ENCODE data around the gene NTSR2. TPM values are rescaled to one million over a fixed set of nuclear protein-coding genes. Genes with fewer than 3 reads are reported as not detected.
A peak's percentile ranks its signal among the peaks of the same experiment; 100 is the strongest.

NTSR2 gene
- total RNA-seq, 1 experiment from 2014 or later: not detected

DNA sequence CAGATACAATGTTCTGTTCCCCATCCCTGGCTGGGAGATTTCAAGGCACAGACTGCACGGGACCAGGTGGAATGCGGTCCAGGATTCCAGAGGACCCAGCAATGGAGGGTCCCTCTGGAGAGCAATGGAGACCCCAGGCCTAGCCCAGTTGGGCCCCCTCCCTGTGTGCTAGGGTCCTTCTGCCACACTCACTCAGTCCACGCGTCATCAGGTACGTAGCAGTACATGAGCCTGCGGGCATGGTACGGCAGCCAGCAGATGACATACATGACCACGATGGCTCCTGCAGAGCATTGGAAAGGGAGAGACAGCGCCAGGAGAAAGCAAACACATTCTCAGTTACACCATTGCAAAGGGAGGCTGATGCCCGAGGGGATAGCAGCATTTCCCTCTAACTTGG lies 10.1 kb downstream of the NTSR2 start:
- no peaks in the 10 kb centered on the region for H3K9me2 ChIP-seq (replicated peaks; ENCODE audit: low read length)
- H3K36me3 ChIP-seq (ENCODE audit: low read depth, low read length): no peaks in the 10 kb centered on the region
- H3K9me3 ChIP-seq (ENCODE audit: low read length): no peaks in the 10 kb centered on the region
- no peaks in the 10 kb centered on the region for H4K20me1 ChIP-seq (ENCODE audit: low read length)
- H3K4me3 ChIP-seq (ENCODE audit: low read length): no peak overlapping the region
- intact Hi-C loops (cut with micrococcal nuclease): no loop called here
- ChIA-PET POLR2A (ENCODE audit: unreplicated experiment) (no interaction called here), CTCF (no interaction called here)
- H3K27ac ChIP-seq (ENCODE audit: low read length): no peak overlapping the region
- H3F3A ChIP-seq (ENCODE audit: low read length, unreplicated experiment): no peaks in the 10 kb centered on the region
- no peak overlapping the region for H2AFZ ChIP-seq (ENCODE audit: low read length)
- no peak for TF ChIP-seq CTCF (conservative IDR thresholded peaks at IDR 0.05; ENCODE audit: low read depth, low read length)
- no peak for TF ChIP-seq EZH2phosphoT487 (IDR thresholded peaks at IDR 0.05; ENCODE audit: borderline replicate concordance, low read length)
- no peak for TF ChIP-seq EZH2 (IDR thresholded peaks at IDR 0.05; ENCODE audit: low read length, unreplicated experiment)
- BruUV-seq (replicated peaks): no TSS peak
- H3K9ac ChIP-seq (ENCODE audit: low read length): no peak overlapping the region
- no peaks in the 10 kb centered on the region for H3K27me3 ChIP-seq (ENCODE audit: low read length)
- peaks cover 51% of the 10 kb centered on the region for H3K4me1 ChIP-seq (ENCODE audit: insufficient read depth, low read length)
- ATAC-seq: no peak
- no peaks in the 10 kb centered on the region for H3K79me2 ChIP-seq (ENCODE audit: low read length)
- DNase-seq: no peak
- no peak overlapping the region for H3K4me2 ChIP-seq (ENCODE audit: low read length)

GRCh38 chr2:11659115-11659475 lies 10.9 kb downstream of the NTSR2 start:
- DNase-seq: peak; percentile 29
- no peaks in the 10 kb centered on the region for H3K79me2 ChIP-seq (ENCODE audit: low read length)
- ATAC-seq: no peak
- TF ChIP-seq EZH2phosphoT487 (IDR thresholded peaks at IDR 0.05; ENCODE audit: borderline replicate concordance, low read length): no peak
- TF ChIP-seq EZH2 (IDR thresholded peaks at IDR 0.05; ENCODE audit: low read length, unreplicated experiment): no peak
- no peak for TF ChIP-seq CTCF (conservative IDR thresholded peaks at IDR 0.05; ENCODE audit: low read depth, low read length)
- peaks cover 44% of the 10 kb centered on the region for H3K4me1 ChIP-seq (ENCODE audit: insufficient read depth, low read length)
- intact Hi-C loops (cut with micrococcal nuclease): no loop called here
- no peak overlapping the region for H3K27ac ChIP-seq (ENCODE audit: low read length)
- H4K20me1 ChIP-seq (ENCODE audit: low read length): no peaks in the 10 kb centered on the region
- no peak overlapping the region for H2AFZ ChIP-seq (ENCODE audit: low read length)
- no TSS peak for BruUV-seq (replicated peaks)
- H3F3A ChIP-seq (ENCODE audit: low read length, unreplicated experiment): no peaks in the 10 kb centered on the region
- H3K4me3 ChIP-seq (ENCODE audit: low read length): no peak overlapping the region
- no peaks in the 10 kb centered on the region for H3K36me3 ChIP-seq (ENCODE audit: low read depth, low read length)
- H3K9me2 ChIP-seq (replicated peaks; ENCODE audit: low read length): no peaks in the 10 kb centered on the region
- ChIA-PET POLR2A (ENCODE audit: unreplicated experiment) (no interaction called here), CTCF (no interaction called here)
- H3K27me3 ChIP-seq (ENCODE audit: low read length): no peaks in the 10 kb centered on the region
- H3K9ac ChIP-seq (ENCODE audit: low read length): no peak overlapping the region
- H3K9me3 ChIP-seq (ENCODE audit: low read length): no peaks in the 10 kb centered on the region
- no peak overlapping the region for H3K4me2 ChIP-seq (ENCODE audit: low read length)

DNA sequence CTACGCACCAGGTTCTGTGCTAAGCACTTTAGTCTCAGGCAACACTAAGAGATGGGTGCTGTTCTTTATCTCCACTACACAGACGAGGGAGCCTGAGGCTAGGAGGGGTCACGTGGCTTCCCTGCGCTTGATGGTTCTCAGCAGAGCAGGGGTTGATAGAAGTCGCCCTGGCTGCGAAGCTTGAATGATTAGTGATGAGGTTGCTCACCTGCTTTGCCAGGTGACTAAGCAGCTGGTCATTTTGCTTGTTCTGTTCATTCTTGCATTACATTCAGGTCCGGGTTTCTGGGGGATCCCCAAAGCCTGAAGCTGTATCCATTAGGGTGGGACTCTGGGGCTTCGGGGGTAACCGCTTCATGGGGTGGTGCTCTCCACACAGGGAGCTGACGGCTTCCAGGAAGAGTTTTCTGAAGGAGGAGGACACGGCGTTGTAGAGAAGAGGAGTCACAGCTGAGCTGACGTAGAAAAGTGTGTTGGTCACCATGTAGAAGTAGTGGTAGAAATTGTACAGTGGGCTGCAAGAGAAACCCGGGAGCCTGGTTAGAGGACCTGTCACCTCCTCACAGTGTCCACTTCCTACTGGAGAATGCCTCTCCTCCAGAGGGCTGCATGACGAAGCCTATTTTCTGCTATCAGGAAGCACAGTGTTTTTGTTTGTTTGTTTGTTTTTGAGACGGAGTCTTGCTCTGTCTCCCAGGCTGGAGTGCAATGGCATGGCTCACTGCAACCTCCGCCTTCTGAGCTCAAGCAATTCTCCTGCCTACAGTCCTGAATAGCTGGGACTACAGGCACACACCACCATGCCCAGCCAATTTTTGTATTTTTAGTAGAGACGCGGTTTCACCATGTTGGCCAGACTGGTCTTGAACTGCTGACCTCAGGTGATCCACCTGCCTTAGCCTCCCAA lies 11.5 kb downstream of the NTSR2 start:
- ATAC-seq (peak; percentile 49), DNase-seq (peak; percentile 85)
- Histone ChIP-seq H4K20me1 (ENCODE audit: low read length) (no peaks in the 10 kb centered on the region), H3K9ac (ENCODE audit: low read length) (no peak overlapping the region), H3K4me1 (ENCODE audit: insufficient read depth, low read length) (peaks cover 37% of the 10 kb centered on the region), H3K36me3 (ENCODE audit: low read depth, low read length) (no peaks in the 10 kb centered on the region), H3K4me2 (ENCODE audit: low read length) (0 out of 2 replicates have a peak overlapping the region, but pooled peaks have one; percentile 30), H3F3A (ENCODE audit: low read length, unreplicated experiment) (no peaks in the 10 kb centered on the region), H2AFZ (ENCODE audit: low read length) (no peak overlapping the region), H3K27me3 (ENCODE audit: low read length) (no peaks in the 10 kb centered on the region), H3K9me2 (replicated peaks; ENCODE audit: low read length) (no peaks in the 10 kb centered on the region), H3K79me2 (ENCODE audit: low read length) (no peaks in the 10 kb centered on the region), H3K4me3 (ENCODE audit: low read length) (no peak overlapping the region), H3K9me3 (ENCODE audit: low read length) (no peaks in the 10 kb centered on the region), H3K27ac (ENCODE audit: low read length) (no peak overlapping the region)
- BruUV-seq (replicated peaks): no TSS peak
- intact Hi-C loops (cut with micrococcal nuclease): no loop called here
- POLR2A ChIA-PET (ENCODE audit: unreplicated experiment): no interaction called here
- TF ChIP-seq CTCF (conservative IDR thresholded peaks at IDR 0.05; ENCODE audit: low read depth, low read length): no peak
- no peak for TF ChIP-seq EZH2phosphoT487 (IDR thresholded peaks at IDR 0.05; ENCODE audit: borderline replicate concordance, low read length)
- TF ChIP-seq EZH2 (IDR thresholded peaks at IDR 0.05; ENCODE audit: low read length, unreplicated experiment): no peak
- CTCF ChIA-PET: no interaction called here

Data from PC-3 (cell line).